Stimulated activated CD8-positive, alpha-beta memory T cell treated with anti-CD3 and anti-CD28 coated beads, Interleukin-15, amount 100 ng/mL, for 48 hours (primary cell): ENCODE results near the gene ATXN7.

Experiments used
- DNase-seq, 2 donors: peaks; one replicate each; pipeline ENCODE4 v3.0.0-alpha.2; 2020; ENCODE audit warnings: low read depth in 2 of 2

The ATXN7 gene

GRCh38 chr3:63964681-63965485 is 101.2 kb downstream of the ATXN7 start:
- no peak for DNase-seq

- DNase-seq, result no peak
Measured at GRCh38 chr3:63966007-63966406, 102.3 kb downstream of the ATXN7 start.

- no peak for DNase-seq
Measured at GRCh38 chr3:63966871-63967270, 103.2 kb downstream of the ATXN7 start.

GRCh38 chr3:63967675-63968611 is 104.3 kb downstream of the ATXN7 start:
- DNase-seq, result no peak

GRCh38 chr3:63968612-63969350 is 105.1 kb downstream of the ATXN7 start:
- no peak for DNase-seq

GRCh38 chr3:63969876-63970275 is 106.2 kb downstream of the ATXN7 start:
- DNase-seq, result no peak

GRCh38 chr3:63970631-63971475 is 107.2 kb downstream of the ATXN7 start:
- no peak for DNase-seq

GRCh38 chr3:63972196-63972595 is 108.5 kb downstream of the ATXN7 start:
- DNase-seq, result no peak

GRCh38 chr3:63972987-63973386 is 109.3 kb downstream of the ATXN7 start:
- DNase-seq, result no peak

GRCh38 chr3:63973406-63973805 is 109.7 kb downstream of the ATXN7 start:
- DNase-seq, result no peak

- no peak for DNase-seq
Measured at GRCh38 chr3:63974451-63974850, 110.8 kb downstream of the ATXN7 start.

GRCh38 chr3:63975723-63976122 is 112.1 kb downstream of the ATXN7 start:
- DNase-seq, result no peak

GRCh38 chr3:63976161-63976871 is 112.6 kb downstream of the ATXN7 start:
- no peak for DNase-seq

- no peak for DNase-seq
Measured at GRCh38 chr3:63976872-63977200, 113.2 kb downstream of the ATXN7 start.

GRCh38 chr3:63977893-63978292 is 114.2 kb downstream of the ATXN7 start:
- DNase-seq, result no peak

- no peak for DNase-seq
Measured at GRCh38 chr3:63979093-63979885, 115.6 kb downstream of the ATXN7 start.

- DNase-seq, result no peak
Measured at GRCh38 chr3:63980019-63980418, 116.4 kb downstream of the ATXN7 start.

GRCh38 chr3:63980830-63981498 is 117.3 kb downstream of the ATXN7 start:
- no peak for DNase-seq

GRCh38 chr3:63981980-63982379 is 118.3 kb downstream of the ATXN7 start:
- DNase-seq, result no peak
